GM04503 (cell line): ENCODE measurements around the gene NATD1.

Experiments used
- DNase-seq: peaks from one replicate; pipeline ENCODE4 v3.0.0-alpha.2; 2012; ENCODE audit warnings: low read depth

Gene NATD1

GRCh38 chr17:21252796-21253645 lies at the start of gene NATD1:
Gene NATD1 (minus strand): TSS chr17:21253410. CDS start chr17:21253264, 146 bp downstream.
- no peak for DNase-seq

- no peak for DNase-seq
Measured at GRCh38 chr17:21301593-21302550, 48.7 kb upstream of the NATD1 start.

- no peak for DNase-seq
Measured at GRCh38 chr17:21300601-21301571, 47.7 kb upstream of the NATD1 start.

DNA sequence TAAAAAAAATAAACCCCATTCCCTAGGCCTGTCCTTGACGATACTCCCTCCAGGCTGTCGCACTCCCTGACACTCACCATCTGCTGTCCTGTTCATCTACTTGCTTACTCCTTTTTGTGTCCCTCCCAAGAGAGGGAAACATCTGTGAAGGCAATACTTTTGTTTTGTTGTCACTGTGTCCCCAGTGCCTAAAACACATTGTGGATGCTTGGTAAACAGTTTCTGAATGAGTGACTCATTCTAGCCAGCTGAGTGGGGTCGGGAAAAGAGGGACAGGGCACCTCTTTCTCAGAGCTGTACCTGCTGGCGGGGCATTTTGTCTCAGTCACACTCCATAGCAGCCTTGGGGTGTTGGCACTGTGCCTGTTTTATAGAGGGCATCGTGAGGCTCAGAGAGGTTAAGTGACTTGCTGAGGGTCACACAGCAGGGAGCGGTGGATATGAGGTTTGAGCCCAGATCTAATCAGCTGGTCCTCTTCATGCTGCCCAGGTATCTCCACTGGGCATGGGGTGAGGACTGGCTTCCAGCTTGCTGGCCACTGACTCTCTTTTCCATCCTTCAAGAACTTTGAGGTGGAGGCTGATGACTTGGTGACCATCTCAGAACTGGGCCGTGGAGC lies 46.9 kb upstream of the NATD1 start:
- no peak for DNase-seq

GRCh38 chr17:21298983-21299519 lies 45.8 kb upstream of the NATD1 start:
- DNase-seq, result no peak

DNA sequence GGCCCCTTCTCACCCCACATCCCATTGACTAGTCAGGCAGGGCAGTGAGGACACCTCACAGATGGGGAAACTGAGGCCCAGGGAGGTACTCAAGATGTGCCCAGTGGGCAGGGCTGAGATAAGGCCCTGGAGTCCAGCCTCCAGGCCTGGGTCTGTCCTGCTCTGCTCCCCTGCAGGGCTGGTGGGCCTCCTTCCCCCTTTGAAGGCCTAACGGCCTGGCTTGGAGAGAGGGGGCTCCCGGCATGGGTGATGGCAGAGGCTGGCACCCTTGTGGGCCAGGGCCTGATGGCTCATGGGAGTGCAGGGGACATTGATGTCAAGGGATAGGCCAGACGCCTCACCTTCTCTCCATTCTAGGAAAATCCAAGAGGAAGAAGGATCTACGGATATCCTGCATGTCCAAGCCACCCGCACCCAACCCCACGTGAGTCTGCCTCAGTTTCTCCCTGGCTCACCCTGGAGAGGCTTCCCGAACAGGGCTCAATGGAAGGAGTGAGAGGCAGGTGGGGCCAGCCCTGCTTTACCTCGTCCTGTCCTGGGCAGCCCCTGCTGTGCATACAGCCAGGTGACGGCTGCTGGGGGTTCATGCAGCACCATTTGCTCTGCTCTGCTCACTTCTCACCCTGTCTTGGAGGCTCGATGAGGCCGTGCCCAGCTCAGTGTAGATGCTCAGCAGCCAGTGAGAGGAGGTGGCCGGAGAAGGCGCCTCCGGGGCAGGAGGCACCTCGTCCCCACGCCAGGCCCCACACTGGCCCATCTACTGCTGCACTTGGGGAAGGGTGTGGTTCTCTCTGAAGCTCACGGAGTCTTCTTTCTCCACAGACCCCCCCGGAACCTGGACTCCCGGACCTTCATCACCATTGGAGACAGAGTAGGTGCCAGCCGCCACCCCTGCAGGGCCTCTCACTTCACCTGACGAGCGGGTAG lies 45.1 kb upstream of the NATD1 start:
- DNase-seq, result no peak

DNA sequence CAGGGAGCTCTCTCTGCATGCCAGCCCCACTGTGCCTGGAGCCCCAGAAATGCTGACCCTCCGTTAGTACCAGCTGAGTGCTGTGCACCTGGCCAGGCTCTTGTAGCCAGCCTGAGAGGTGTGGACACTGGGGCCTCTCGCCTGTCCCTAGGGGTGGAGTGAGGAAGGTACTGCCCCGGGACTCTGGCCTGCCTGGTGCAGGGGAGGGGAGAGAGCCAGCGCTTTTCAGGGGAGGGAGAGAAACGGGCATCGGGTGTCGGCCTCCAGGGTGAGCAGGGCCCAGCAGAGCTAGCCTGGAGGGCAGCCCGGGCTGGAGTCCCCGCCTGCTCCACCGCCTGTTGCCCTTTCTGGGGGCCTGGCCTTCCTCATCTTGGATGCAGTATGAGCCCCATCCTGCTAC lies 44.4 kb upstream of the NATD1 start:
- DNase-seq, result no peak

- DNase-seq, result no peak
Measured at GRCh38 chr17:21297026-21297520, 43.9 kb upstream of the NATD1 start.

GRCh38 chr17:21296097-21297025 lies 43.2 kb upstream of the NATD1 start:
- DNase-seq, result no peak

GRCh38 chr17:21295036-21295952 lies 42.1 kb upstream of the NATD1 start:
- no peak for DNase-seq

DNA sequence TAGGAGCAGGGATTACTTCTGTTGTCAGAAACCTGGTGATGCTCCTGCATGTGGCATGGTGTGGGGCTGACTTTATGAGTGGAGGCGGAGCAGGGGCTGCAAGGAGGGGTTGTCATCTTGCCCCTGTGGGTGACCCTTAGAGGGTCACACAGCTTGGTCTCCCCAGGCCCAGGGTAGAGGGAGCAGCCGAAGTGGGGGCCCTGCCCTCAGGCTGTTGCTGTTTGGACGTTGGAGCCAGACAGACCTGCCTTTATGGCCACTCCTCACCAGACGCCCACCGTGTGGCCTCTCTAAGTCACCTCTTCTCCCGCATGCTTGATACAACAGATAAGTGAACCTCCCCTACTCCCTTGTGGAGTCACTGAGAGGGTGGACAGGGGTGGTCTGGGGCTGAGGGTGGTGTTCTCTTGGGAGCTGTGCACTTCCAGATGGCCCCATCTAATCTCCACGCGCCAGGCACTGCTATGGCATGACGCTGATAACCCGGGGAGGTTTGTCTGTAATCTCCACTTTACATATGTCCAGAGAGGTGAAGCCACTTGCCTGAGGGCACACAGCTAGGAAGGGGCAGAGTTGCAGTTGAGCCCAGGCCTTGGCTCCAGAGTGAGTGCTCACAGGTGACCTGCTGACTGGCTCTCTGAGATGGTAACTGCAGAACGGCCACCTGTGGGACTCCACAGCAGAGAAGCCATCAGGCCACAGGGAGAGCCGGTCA lies 41.3 kb upstream of the NATD1 start:
- DNase-seq, result no peak

GRCh38 chr17:21293831-21294210 lies 40.6 kb upstream of the NATD1 start:
- DNase-seq, result no peak

GRCh38 chr17:21292867-21293830 lies 39.9 kb upstream of the NATD1 start:
- DNase-seq, result no peak

GRCh38 chr17:21291862-21292261 lies 38.7 kb upstream of the NATD1 start:
- no peak for DNase-seq

DNA sequence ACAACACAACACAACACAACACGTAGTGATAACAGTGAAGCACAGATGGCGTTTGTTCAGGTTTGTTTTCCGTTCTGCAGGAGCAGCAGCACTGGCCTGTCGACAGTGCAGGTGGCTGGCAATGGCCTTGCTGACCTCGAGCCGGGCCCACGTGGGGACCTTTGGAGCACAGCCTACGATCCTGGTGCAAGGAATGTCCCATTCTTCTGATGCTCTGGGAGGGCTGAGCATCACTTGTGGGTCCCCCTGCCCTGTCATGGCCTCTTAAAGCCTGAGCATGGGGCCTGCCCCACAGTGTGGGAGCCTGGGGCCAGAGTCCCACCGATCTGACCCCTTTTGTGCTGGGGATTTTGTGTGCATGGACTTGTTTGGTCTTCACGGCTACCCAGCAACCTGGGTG lies 38.1 kb upstream of the NATD1 start:
- no peak for DNase-seq
